HPDE6-E6E7 (cell line): ENCODE data around the gene SBF2.

Source experiments
- DNase-seq: peaks from one replicate; pipeline ENCODE4 v3.0.0; 2011; ENCODE audit warnings: missing footprints; ENCODE audit errors: extremely low spot score

The SBF2 gene

GRCh38 chr11:9855579-9856287 lies 438.3 kb downstream of the SBF2 start:
- no peak for DNase-seq

- DNase-seq, result no peak
Observed at GRCh38 chr11:9853929-9854552, 440.0 kb downstream of the SBF2 start.

- no peak for DNase-seq
Observed at GRCh38 chr11:9852465-9852864, 441.6 kb downstream of the SBF2 start.

- DNase-seq, result no peak
Observed at GRCh38 chr11:9851366-9851765, 442.7 kb downstream of the SBF2 start.

GRCh38 chr11:9850224-9850895 lies 443.7 kb downstream of the SBF2 start:
- DNase-seq, result no peak

GRCh38 chr11:9849389-9849788 lies 444.6 kb downstream of the SBF2 start:
- DNase-seq, result no peak

- DNase-seq, result no peak
Observed at GRCh38 chr11:9847636-9848035, 446.4 kb downstream of the SBF2 start.

- DNase-seq, result no peak
Observed at GRCh38 chr11:9842923-9843322, 451.1 kb downstream of the SBF2 start.

GRCh38 chr11:9840460-9841004 lies 453.5 kb downstream of the SBF2 start:
- no peak for DNase-seq

GRCh38 chr11:9839550-9839949 lies 454.5 kb downstream of the SBF2 start:
- no peak for DNase-seq

- DNase-seq, result peak; percentile 51
Observed at GRCh38 chr11:9838961-9839360, 455.1 kb downstream of the SBF2 start.

- DNase-seq, result no peak
Observed at GRCh38 chr11:9838229-9838628, 455.8 kb downstream of the SBF2 start.

GRCh38 chr11:9834291-9834690 lies 459.7 kb downstream of the SBF2 start:
- DNase-seq, result no peak

- DNase-seq, result no peak
Observed at GRCh38 chr11:9831122-9831521, 462.9 kb downstream of the SBF2 start.

- no peak for DNase-seq
Observed at GRCh38 chr11:9827708-9828107, 466.3 kb downstream of the SBF2 start.

- no peak for DNase-seq
Observed at GRCh38 chr11:9826390-9826789, 467.6 kb downstream of the SBF2 start.

GRCh38 chr11:9825895-9826294 lies 468.1 kb downstream of the SBF2 start:
- DNase-seq, result no peak

GRCh38 chr11:9825315-9825714 lies 468.7 kb downstream of the SBF2 start:
- DNase-seq, result peak; percentile 34

GRCh38 chr11:9823887-9824385 lies 470.1 kb downstream of the SBF2 start:
- DNase-seq, result no peak

- DNase-seq, result no peak
Observed at GRCh38 chr11:9823439-9823838, 470.6 kb downstream of the SBF2 start.

- DNase-seq, result no peak
Observed at GRCh38 chr11:9821008-9821752, 472.8 kb downstream of the SBF2 start.

GRCh38 chr11:9820260-9820659 lies 473.8 kb downstream of the SBF2 start:
- no peak for DNase-seq
